GM12873 (cell line): ENCODE results near the gene FFAR3.

Source experiments
- TF ChIP-seq, protein P1 (sequence below): IDR thresholded peaks from 2 replicates; pipeline ENCODE4 v1.5.1; 2012; ENCODE audit warnings: low read depth, mild to moderate bottlenecking, moderate library complexity, low read length, control low read depth; ENCODE audit not compliant: insufficient read depth; ENCODE audit errors: missing control alignments

The FFAR3 gene

DNA sequence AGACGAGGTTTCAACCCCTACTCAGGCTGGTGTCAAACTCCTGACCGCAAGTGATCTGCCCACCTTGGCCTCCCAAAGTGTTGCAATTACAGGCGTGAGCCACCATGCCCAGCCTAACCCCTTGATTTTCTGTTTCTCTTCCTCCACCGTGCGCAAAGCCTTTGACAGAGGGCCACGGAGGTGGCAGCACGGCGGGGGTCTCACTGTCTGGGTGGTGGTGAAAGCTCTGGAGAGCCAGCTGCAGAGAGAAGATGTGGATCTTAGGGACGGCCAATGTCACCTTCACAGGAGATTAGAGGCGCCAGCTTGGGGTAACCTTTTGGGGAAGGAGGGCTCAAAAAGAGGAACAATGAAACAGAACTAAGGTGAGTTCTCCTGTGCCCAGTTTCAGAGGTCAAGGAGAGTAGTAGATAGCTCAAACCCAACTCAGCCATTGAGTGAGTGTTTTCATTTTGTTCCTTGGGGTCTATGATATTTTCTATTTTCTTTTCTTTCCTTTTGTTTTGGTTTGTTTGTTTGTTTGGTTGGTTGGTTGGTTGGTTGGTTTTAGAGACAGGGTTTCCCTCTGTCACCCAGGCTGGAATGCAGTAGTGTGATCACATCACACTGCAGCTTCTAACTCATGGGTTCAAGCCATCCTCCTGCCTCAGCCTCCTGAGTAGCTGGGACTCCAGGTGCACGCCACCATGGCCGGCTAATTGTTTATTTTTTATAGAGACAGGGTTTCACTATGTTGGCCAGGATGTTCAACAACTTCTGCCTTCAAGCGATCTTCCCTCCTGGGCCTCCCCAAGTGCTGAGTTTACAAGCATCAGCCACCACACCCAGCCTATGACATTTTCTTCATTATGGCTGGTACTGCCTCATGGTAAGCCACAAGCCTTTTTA lies 50.3 kb downstream of the FFAR3 start:
- TF ChIP-seq, protein P1, sequence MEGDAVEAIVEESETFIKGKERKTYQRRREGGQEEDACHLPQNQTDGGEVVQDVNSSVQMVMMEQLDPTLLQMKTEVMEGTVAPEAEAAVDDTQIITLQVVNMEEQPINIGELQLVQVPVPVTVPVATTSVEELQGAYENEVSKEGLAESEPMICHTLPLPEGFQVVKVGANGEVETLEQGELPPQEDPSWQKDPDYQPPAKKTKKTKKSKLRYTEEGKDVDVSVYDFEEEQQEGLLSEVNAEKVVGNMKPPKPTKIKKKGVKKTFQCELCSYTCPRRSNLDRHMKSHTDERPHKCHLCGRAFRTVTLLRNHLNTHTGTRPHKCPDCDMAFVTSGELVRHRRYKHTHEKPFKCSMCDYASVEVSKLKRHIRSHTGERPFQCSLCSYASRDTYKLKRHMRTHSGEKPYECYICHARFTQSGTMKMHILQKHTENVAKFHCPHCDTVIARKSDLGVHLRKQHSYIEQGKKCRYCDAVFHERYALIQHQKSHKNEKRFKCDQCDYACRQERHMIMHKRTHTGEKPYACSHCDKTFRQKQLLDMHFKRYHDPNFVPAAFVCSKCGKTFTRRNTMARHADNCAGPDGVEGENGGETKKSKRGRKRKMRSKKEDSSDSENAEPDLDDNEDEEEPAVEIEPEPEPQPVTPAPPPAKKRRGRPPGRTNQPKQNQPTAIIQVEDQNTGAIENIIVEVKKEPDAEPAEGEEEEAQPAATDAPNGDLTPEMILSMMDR, result peak; percentile 23

DNA sequence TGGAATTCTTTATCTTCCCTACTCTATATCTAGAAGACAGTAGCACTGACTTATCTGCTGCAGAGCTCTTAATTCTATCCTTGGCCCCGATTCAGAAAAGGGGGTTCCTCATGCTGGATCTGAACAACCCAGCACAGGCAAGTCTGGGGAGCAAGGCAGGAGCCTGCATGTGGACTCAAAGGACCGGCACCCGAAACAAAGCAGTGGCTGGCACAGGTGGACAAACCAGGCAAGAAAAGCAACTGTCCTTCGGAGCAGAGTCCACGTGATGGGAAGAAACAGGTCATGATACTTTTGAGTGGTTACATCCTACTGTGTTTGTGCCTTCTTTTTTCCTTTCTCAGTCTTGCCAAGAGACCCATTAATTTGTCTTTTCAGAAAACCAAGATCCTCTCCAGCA lies 50.9 kb downstream of the FFAR3 start:
- TF ChIP-seq, protein P1, result no peak
